H1 (cell line): ENCODE results near the gene AK6. TPM values are rescaled to one million over a fixed set of nuclear protein-coding genes. Genes with fewer than 3 reads are reported as not detected.

ENCODE experiments used
- CTCF ChIA-PET: fragments of 300-600 bp; sonication (Branson Sonifier 250); formaldehyde crosslinking; loops from one replicate; lab custom pipeline; 2021; ENCODE audit not compliant: partially characterized antibody; lab: Charles Lee
- POLR2A ChIA-PET: fragments of 300-600 bp; sonication (Branson Sonifier 250); formaldehyde crosslinking; loops from one replicate; lab custom pipeline; 2021; ENCODE audit warnings: inconsistent platforms; ENCODE audit not compliant: partially characterized antibody; lab: Charles Lee
- DNase-seq, 2 experiments: peaks; one replicate each; pipeline versions ENCODE4 v3.0.0 to v3.0.0-alpha.2; 2010 to 2022; ENCODE audit warnings: low spot score in 2 of 2, low read depth in 1 of 2, mixed read lengths in 1 of 2
- FAIRE-seq: peaks from 2 replicates; lab custom pipeline; 2011; peaks lifted over from hg19 to GRCh38; lab: Jason Lieb, UNC
- H2AFZ ChIP-seq: 2 replicates; pipeline ENCODE4 v1.8.1; 2012; ENCODE audit warnings: low read length, inconsistent platforms
- H2AK5ac ChIP-seq: 2 replicates; pipeline ENCODE4 v1.6.1; 2013; ENCODE audit warnings: low read depth, low read length
- H2BK120ac ChIP-seq: replicated peaks from 2 replicates; pipeline ENCODE3; 2013; ENCODE audit warnings: low read depth, low read length, inconsistent platforms
- H2BK12ac ChIP-seq: 2 replicates; pipeline ENCODE4 v1.6.1; 2013; ENCODE audit warnings: low read depth, low read length
- H2BK15ac ChIP-seq: 2 replicates; pipeline ENCODE4 v1.6.1; 2013; ENCODE audit warnings: low read length
- H2BK20ac ChIP-seq: 2 replicates; pipeline ENCODE4 v1.6.1; 2013; ENCODE audit warnings: low read length
- H2BK5ac ChIP-seq: 2 replicates; pipeline ENCODE4 v1.6.1; 2013; ENCODE audit warnings: low read depth, low read length
- H3K14ac ChIP-seq: 2 replicates; pipeline ENCODE4 v1.6.1; 2013; ENCODE audit warnings: inconsistent platforms; ENCODE audit not compliant: insufficient read length
- H3K18ac ChIP-seq: 2 replicates; pipeline ENCODE4 v1.6.1; 2013; ENCODE audit warnings: low read length; ENCODE audit errors: extremely low read depth
- H3K23ac ChIP-seq: 2 replicates; pipeline ENCODE4 v1.6.1; 2013; ENCODE audit warnings: inconsistent platforms; ENCODE audit not compliant: insufficient read length
- H3K23me2 ChIP-seq: 2 replicates; pipeline ENCODE4 v1.6.1; 2013; ENCODE audit warnings: low read depth, low read length
- H3K27ac ChIP-seq: 2 replicates; pipeline ENCODE4 v1.6.1; 2011; ENCODE audit warnings: low read depth, low read length, inconsistent platforms
- H3K27me3 ChIP-seq, 4 experiments: replicated peaks in 1 of 4; 1 replicate in 1 of 4; 2 replicates in 3 of 4; pipeline versions ENCODE4 v1.6.1 to v1.8.1; 2011 to 2013; ENCODE audit warnings: low read length in 3 of 4, mild to moderate bottlenecking in 3 of 4, inconsistent platforms in 2 of 4, mixed read lengths in 2 of 4, moderate library complexity in 1 of 4; ENCODE audit not compliant: control insufficient read depth in 3 of 4, insufficient read depth in 3 of 4; ENCODE audit errors: extremely low read depth in 1 of 4
- H3K36me3 ChIP-seq, 4 experiments: 2 replicates each; pipeline versions ENCODE4 v1.6.1 to v1.8.1; 2011 to 2013; ENCODE audit warnings: mild to moderate bottlenecking in 4 of 4, low read length in 3 of 4, moderate library complexity in 2 of 4, control low read depth in 1 of 4, inconsistent platforms in 1 of 4; ENCODE audit not compliant: insufficient read depth in 4 of 4, control insufficient read depth in 2 of 4
- H3K4ac ChIP-seq: replicated peaks from 2 replicates; pipeline ENCODE3; 2013; ENCODE audit warnings: low read length, low read depth, mixed read lengths, inconsistent platforms; ENCODE audit not compliant: insufficient read length
- H3K4me1 ChIP-seq, 4 experiments: replicated peaks in 1 of 4; 1 replicate in 1 of 4; 2 replicates in 3 of 4; pipeline versions ENCODE4 v1.6.1 to v1.8.1; 2011 to 2013; ENCODE audit warnings: low read length in 3 of 4, inconsistent platforms in 2 of 4, mixed read lengths in 1 of 4; ENCODE audit not compliant: insufficient read depth in 4 of 4, control insufficient read depth in 3 of 4
- H3K4me2 ChIP-seq, 2 experiments: 2 replicates each; pipeline versions ENCODE4 v1.6.1 to v1.8.1; 2011 to 2013; ENCODE audit warnings: low read depth in 2 of 2, low read length in 2 of 2, control low read depth in 1 of 2, inconsistent platforms in 1 of 2, mild to moderate bottlenecking in 1 of 2; ENCODE audit not compliant: insufficient read depth in 1 of 2
- H3K4me3 ChIP-seq, 4 experiments: fragments of 200-600, 300-600 bp in 1 of 4; sonication (generic), shearing (Covaris generic), sonication (Bioruptor Twin) in 1 of 4; 2 replicates each; pipeline versions ENCODE4 v1.5.1 to v1.8.1; 2011 to 2016; ENCODE audit warnings: low read length in 4 of 4, low read depth in 3 of 4, control low read depth in 2 of 4, inconsistent platforms in 2 of 4, mild to moderate bottlenecking in 2 of 4, mixed read lengths in 1 of 4, moderate library complexity in 1 of 4; ENCODE audit not compliant: insufficient read depth in 2 of 4; ENCODE audit errors: extremely low read depth in 1 of 4
- H3K56ac ChIP-seq: replicated peaks from 2 replicates; pipeline ENCODE3; 2013; ENCODE audit warnings: low read depth, mild to moderate bottlenecking, mixed read lengths, low read length, inconsistent platforms; ENCODE audit not compliant: insufficient read length
- H3K79me1 ChIP-seq: 2 replicates; pipeline ENCODE4 v1.6.1; 2013; ENCODE audit warnings: low read depth, low read length, control low read depth
- H3K79me2 ChIP-seq, 2 experiments: 2 replicates each; pipeline versions ENCODE4 v1.6.1 to v1.8.1; 2012 to 2013; ENCODE audit warnings: low read length in 2 of 2, mild to moderate bottlenecking in 2 of 2, inconsistent platforms in 1 of 2; ENCODE audit not compliant: insufficient read depth in 2 of 2, control insufficient read depth in 1 of 2
- H3K9ac ChIP-seq, 4 experiments: replicated peaks in 1 of 4; 1 replicate in 1 of 4; 2 replicates in 3 of 4; pipeline versions ENCODE4 v1.6.1 to v1.8.1; 2011 to 2013; ENCODE audit warnings: low read depth in 3 of 4, low read length in 3 of 4, control low read depth in 2 of 4, mild to moderate bottlenecking in 2 of 4, moderate library complexity in 2 of 4, inconsistent platforms in 1 of 4; ENCODE audit errors: extremely low read depth in 1 of 4
- H3K9me3 ChIP-seq, 2 experiments: 2 replicates each; pipeline versions ENCODE4 v1.6.1 to v1.8.1; 2012 to 2013; ENCODE audit warnings: mild to moderate bottlenecking in 2 of 2, moderate library complexity in 2 of 2, control low read depth in 1 of 2, inconsistent platforms in 1 of 2, low read depth in 1 of 2, low read length in 1 of 2, mixed read lengths in 1 of 2; ENCODE audit not compliant: insufficient read depth in 2 of 2
- H4K20me1 ChIP-seq, 2 experiments: replicated peaks in 1 of 2; 2 replicates each; pipeline versions ENCODE3 to v1.8.1; 2011 to 2013; ENCODE audit warnings: inconsistent platforms in 2 of 2, low read length in 2 of 2, mild to moderate bottlenecking in 1 of 2; ENCODE audit not compliant: insufficient read depth in 2 of 2, control insufficient read depth in 1 of 2
- H4K5ac ChIP-seq: 2 replicates; pipeline ENCODE4 v1.6.1; 2013; ENCODE audit warnings: low read length, low read depth, mixed read lengths, inconsistent platforms; ENCODE audit not compliant: insufficient read length
- H4K8ac ChIP-seq: 2 replicates; pipeline ENCODE4 v1.8.0; 2013; ENCODE audit warnings: mild to moderate bottlenecking, moderate library complexity, low read length, inconsistent platforms; ENCODE audit not compliant: insufficient read depth; ENCODE audit errors: extremely low read depth
- H4K91ac ChIP-seq: replicated peaks from 2 replicates; pipeline ENCODE3; 2013; ENCODE audit warnings: low read length, mixed read lengths, inconsistent platforms; ENCODE audit not compliant: insufficient read length
- CHD1 ChIP-seq: IDR thresholded peaks from 2 replicates; pipeline ENCODE4 v1.6.1; 2012; ENCODE audit warnings: low read depth, low read length, improper control_type of control experiment
- EGR1 ChIP-seq: IDR thresholded peaks from 2 replicates; pipeline ENCODE4 v1.6.1; 2011; ENCODE audit warnings: low read depth, low read length, borderline replicate concordance
- JUND ChIP-seq: IDR thresholded peaks from 2 replicates; pipeline ENCODE4 v1.6.1; 2011; ENCODE audit warnings: mild to moderate bottlenecking, improper control_type of control experiment, low read length
- NANOG ChIP-seq: IDR thresholded peaks from 2 replicates; pipeline ENCODE4 v1.6.1; 2011; ENCODE audit warnings: low read length, low read depth, mild to moderate bottlenecking, inconsistent platforms; ENCODE audit not compliant: insufficient read depth, poor library complexity, severe bottlenecking
- POU5F1 ChIP-seq: IDR thresholded peaks from 2 replicates; pipeline ENCODE4 v1.6.1; 2011; ENCODE audit warnings: low read depth, mild to moderate bottlenecking, low read length, moderate library complexity
- TAF7 ChIP-seq: optimal IDR thresholded peaks from 2 replicates; pipeline ENCODE3; 2011; ENCODE audit warnings: low read depth, mild to moderate bottlenecking, inconsistent platforms, low read length, moderate library complexity, borderline replicate concordance
- polyA plus RNA-seq, 7 experiments: library from polyadenylated mRNA; depleted of rRNA in 3 of 7; stranded (reverse) in 5 of 7; unstranded in 2 of 7; fragments of >200 nt in 5 of 7; fragments of 200-250 nt in 2 of 7; gene quantifications; 1 replicate in 5 of 7; 2 replicates in 1 of 7; 4 replicates in 1 of 7; pipeline versions ENCODE4 v1.2.1 to v1.2.3, GENCODE V29; 2011 to 2013; ENCODE audit warnings: missing spikeins in 2 of 7, mixed read lengths in 2 of 7
- total RNA-seq: library from RNA; stranded (reverse); fragmentation: NEBNext Ultra II Directional; extraction: Animal tissue kit (Norgen Biotek cat#: 25700); gene quantifications from 2 replicates; pipeline ENCODE4 v1.2.1, GENCODE V29; 2021
- TF ChIP-seq, protein P1 (sequence below): IDR thresholded peaks from 2 replicates; pipeline ENCODE4 v1.6.1; 2011; ENCODE audit warnings: low read length, improper control_type of control experiment

AK6 gene
- total and polyA plus RNA-seq, 2 of the 8 experiments (the other 6 are each of a cell fraction or from before 2014, with no cell fraction given): 22.5 to 51.2 TPM

DNA sequence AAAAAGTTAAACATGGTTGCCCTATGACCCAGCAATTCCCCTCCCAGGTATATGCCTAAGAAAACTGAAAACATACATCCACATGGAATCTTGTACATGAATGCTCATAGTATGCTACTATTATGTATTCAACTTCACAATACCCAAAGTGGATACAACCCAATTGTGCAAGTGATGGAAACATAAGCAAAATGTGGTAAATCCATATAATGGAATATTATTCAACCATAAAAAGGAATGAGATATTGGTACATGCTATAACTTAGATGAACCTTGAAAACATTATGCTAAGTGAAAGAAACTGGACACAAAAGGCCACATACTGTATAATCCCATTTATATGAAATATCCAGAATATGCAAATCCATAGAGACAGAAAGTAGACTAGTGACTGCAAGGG is 18.7 kb downstream of the AK6 start:
- no peaks in the 10 kb centered on the region for H3K4me1 ChIP-seq
- no peaks in the 10 kb centered on the region for H3K27me3 ChIP-seq
- FAIRE-seq (no peak), DNase-seq (no peak)
- H3K9me3 ChIP-seq: no peaks in the 10 kb centered on the region
- H2BK20ac ChIP-seq: no peak overlapping the region
- no peak overlapping the region for H4K5ac ChIP-seq
- H4K91ac ChIP-seq: no peak overlapping the region
- H3K18ac ChIP-seq: no peak overlapping the region
- H2AFZ ChIP-seq: no peak overlapping the region
- H2BK12ac ChIP-seq: no peak overlapping the region
- TF ChIP-seq, protein P1, sequence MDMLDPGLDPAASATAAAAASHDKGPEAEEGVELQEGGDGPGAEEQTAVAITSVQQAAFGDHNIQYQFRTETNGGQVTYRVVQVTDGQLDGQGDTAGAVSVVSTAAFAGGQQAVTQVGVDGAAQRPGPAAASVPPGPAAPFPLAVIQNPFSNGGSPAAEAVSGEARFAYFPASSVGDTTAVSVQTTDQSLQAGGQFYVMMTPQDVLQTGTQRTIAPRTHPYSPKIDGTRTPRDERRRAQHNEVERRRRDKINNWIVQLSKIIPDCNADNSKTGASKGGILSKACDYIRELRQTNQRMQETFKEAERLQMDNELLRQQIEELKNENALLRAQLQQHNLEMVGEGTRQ: no peak
- TF ChIP-seq NANOG (no peak), EGR1 (no peak), TAF7 (no peak), POU5F1 (no peak), JUND (no peak), CHD1 (no peak)
- no peaks in the 10 kb centered on the region for H3K23me2 ChIP-seq
- no peak overlapping the region for H3K4me3 ChIP-seq
- H2BK15ac ChIP-seq: no peak overlapping the region
- CTCF ChIA-PET: no interaction called here
- no peak overlapping the region for H3K4ac ChIP-seq
- H4K20me1 ChIP-seq: no peaks in the 10 kb centered on the region
- H3K4me2 ChIP-seq: no peak overlapping the region
- H3K79me2 ChIP-seq: no peaks in the 10 kb centered on the region
- no peak overlapping the region for H2BK120ac ChIP-seq
- POLR2A ChIA-PET: no interaction called here
- no peak overlapping the region for H2AK5ac ChIP-seq
- no peak overlapping the region for H3K56ac ChIP-seq
- H3K79me1 ChIP-seq: no peaks in the 10 kb centered on the region
- no peak overlapping the region for H3K27ac ChIP-seq
- no peak overlapping the region for H3K14ac ChIP-seq
- peaks cover 0 to 11% (median 7%) of the 10 kb centered on the region in 4 experiments; a peak in 5 of 8 replicates for H3K36me3 ChIP-seq
- H4K8ac ChIP-seq: no peak overlapping the region
- no peak overlapping the region for H2BK5ac ChIP-seq
- H3K23ac ChIP-seq: no peak overlapping the region
- H3K9ac ChIP-seq: no peak overlapping the region
